HG03439 (cell line): Measurements from ENCODE around the gene MLXIPL.
"Not testable (repeated sequence)": the region's sequence is repeated elsewhere in the genome, so short reads cannot be mapped to it uniquely, and the experiment has no call there.

Source experiments
- ATAC-seq: cut with Tn5 transposase; IDR thresholded peaks from one replicate; pipeline ENCODE4 v1.9.1; 2021; ENCODE audit warnings: mild to moderate bottlenecking, moderate library complexity; ENCODE audit not compliant: unreplicated experiment

MLXIPL gene

GRCh38 chr7:73556208-73557107 is 67.9 kb downstream of the MLXIPL start:
- ATAC-seq: no peak

- ATAC-seq: no peak
Observed at GRCh38 chr7:73555411-73555982, 68.8 kb downstream of the MLXIPL start.

GRCh38 chr7:73550093-73550492 is 74.2 kb downstream of the MLXIPL start:
- ATAC-seq: not testable (repeated sequence)

- ATAC-seq: no peak
Observed at GRCh38 chr7:73549176-73549575, 75.1 kb downstream of the MLXIPL start.

- ATAC-seq: no peak
Observed at GRCh38 chr7:73547841-73548240, 76.5 kb downstream of the MLXIPL start.

GRCh38 chr7:73544678-73545077 is 79.6 kb downstream of the MLXIPL start:
- no peak for ATAC-seq
